G401.6 (cell line): ENCODE data around the gene OR52D1.

Source experiments
- FAIRE-seq: peaks from 2 replicates; lab custom pipeline; 2012; peaks lifted over from hg19 to GRCh38; lab: Jason Lieb, UNC

The OR52D1 gene

GRCh38 chr11:5488385-5488784 is at the start of gene OR52D1:
Gene OR52D1, plus strand, starts transcription at chr11:5488685. Its CDS starts 22 bp downstream, at chr11:5488707.
- FAIRE-seq: no peak

- no peak for FAIRE-seq
Observed at GRCh38 chr11:5441414-5441813, 47.1 kb upstream of the OR52D1 start, which contains the start of gene OR51I1. Gene OR51I1, minus strand, starts transcription at chr11:5441514. Its CDS starts 0 bp downstream, at chr11:5441514.

GRCh38 chr11:5443835-5444393 is 44.6 kb upstream of the OR52D1 start:
- no peak for FAIRE-seq

- FAIRE-seq: no peak
Observed at GRCh38 chr11:5449023-5449422, 39.5 kb upstream of the OR52D1 start, which contains the start of gene OR51I2. Gene OR51I2, plus strand, starts transcription at chr11:5449323. Its CDS starts 4,166 bp downstream, at chr11:5453489.

GRCh38 chr11:5449432-5449831 is 39.1 kb upstream of the OR52D1 start:
- FAIRE-seq: no peak

- no peak for FAIRE-seq
Observed at GRCh38 chr11:5460983-5461621, 27.4 kb upstream of the OR52D1 start.

GRCh38 chr11:5467527-5467926 is 21.0 kb upstream of the OR52D1 start:
- FAIRE-seq: no peak

GRCh38 chr11:5473921-5474320 is 14.6 kb upstream of the OR52D1 start:
- no peak for FAIRE-seq

- FAIRE-seq: peak; percentile 40
Observed at GRCh38 chr11:5476186-5476819, 12.2 kb upstream of the OR52D1 start.

- no peak for FAIRE-seq
Observed at GRCh38 chr11:5486003-5486402, 2.5 kb upstream of the OR52D1 start.

- no peak for FAIRE-seq
Observed at GRCh38 chr11:5486421-5486820, 2.1 kb upstream of the OR52D1 start.

GRCh38 chr11:5488798-5489399 is 414 bp downstream of the OR52D1 start:
- no peak for FAIRE-seq

GRCh38 chr11:5489576-5490357 is 1.3 kb downstream of the OR52D1 start:
- no peak for FAIRE-seq

- no peak for FAIRE-seq
Observed at GRCh38 chr11:5499671-5500070, 11.2 kb downstream of the OR52D1 start.

- FAIRE-seq: no peak
Observed at GRCh38 chr11:5500393-5500801, 11.9 kb downstream of the OR52D1 start.

GRCh38 chr11:5504403-5504921 is 16.0 kb downstream of the OR52D1 start:
- no peak for FAIRE-seq

- FAIRE-seq: no peak
Observed at GRCh38 chr11:5505363-5506048, 17.0 kb downstream of the OR52D1 start.

GRCh38 chr11:5507177-5507932 is 18.9 kb downstream of the OR52D1 start:
- FAIRE-seq: no peak

GRCh38 chr11:5507933-5508305 is 19.4 kb downstream of the OR52D1 start:
- FAIRE-seq: no peak

- FAIRE-seq: no peak
Observed at GRCh38 chr11:5508605-5509004, 20.1 kb downstream of the OR52D1 start.

- FAIRE-seq: no peak
Observed at GRCh38 chr11:5509803-5510202, 21.3 kb downstream of the OR52D1 start, which contains the start of gene UBQLN3. Gene UBQLN3, minus strand, starts transcription at chr11:5509957. Its CDS starts 399 bp downstream, at chr11:5509558.
